Superior temporal gyrus (tissue), 1 donor: ENCODE results near the gene STARD8.
"Not testable (repeated sequence)": the region's sequence is repeated elsewhere in the genome, so short reads cannot be mapped to it uniquely, and the experiment has no call there.

ENCODE experiments used
- DNase-seq: peaks from one replicate; pipeline ENCODE4 v3.0.0-alpha.2; 2016; ENCODE audit errors: extremely low spot score

Gene STARD8, protein sequence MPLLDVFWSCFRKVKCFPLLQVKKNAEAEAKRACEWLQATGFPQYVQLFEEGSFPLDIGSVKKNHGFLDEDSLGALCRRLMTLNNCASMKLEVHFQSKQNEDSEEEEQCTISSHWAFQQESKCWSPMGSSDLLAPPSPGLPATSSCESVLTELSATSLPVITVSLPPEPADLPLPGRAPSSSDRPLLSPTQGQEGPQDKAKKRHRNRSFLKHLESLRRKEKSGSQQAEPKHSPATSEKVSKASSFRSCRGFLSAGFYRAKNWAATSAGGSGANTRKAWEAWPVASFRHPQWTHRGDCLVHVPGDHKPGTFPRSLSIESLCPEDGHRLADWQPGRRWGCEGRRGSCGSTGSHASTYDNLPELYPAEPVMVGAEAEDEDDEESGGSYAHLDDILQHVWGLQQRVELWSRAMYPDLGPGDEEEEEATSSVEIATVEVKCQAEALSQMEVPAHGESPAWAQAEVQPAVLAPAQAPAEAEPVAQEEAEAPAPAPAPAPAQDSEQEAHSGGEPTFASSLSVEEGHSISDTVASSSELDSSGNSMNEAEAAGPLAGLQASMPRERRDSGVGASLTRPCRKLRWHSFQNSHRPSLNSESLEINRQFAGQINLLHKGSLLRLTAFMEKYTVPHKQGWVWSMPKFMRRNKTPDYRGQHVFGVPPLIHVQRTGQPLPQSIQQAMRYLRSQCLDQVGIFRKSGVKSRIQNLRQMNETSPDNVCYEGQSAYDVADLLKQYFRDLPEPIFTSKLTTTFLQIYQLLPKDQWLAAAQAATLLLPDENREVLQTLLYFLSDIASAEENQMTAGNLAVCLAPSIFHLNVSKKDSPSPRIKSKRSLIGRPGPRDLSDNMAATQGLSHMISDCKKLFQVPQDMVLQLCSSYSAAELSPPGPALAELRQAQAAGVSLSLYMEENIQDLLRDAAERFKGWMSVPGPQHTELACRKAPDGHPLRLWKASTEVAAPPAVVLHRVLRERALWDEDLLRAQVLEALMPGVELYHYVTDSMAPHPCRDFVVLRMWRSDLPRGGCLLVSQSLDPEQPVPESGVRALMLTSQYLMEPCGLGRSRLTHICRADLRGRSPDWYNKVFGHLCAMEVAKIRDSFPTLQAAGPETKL

GRCh38 chrX:68647156-68647957, at the start of gene STARD8:
Gene STARD8 (plus strand): TSS chrX:68647666. CDS start chrX:68647883, 217 bp downstream.
- DNase-seq: no peak

- no peak for DNase-seq
Observed at GRCh38 chrX:68598841-68599240, 48.6 kb upstream of the STARD8 start.

GRCh38 chrX:68599256-68600152, 48.0 kb upstream of the STARD8 start:
- no peak for DNase-seq

GRCh38 chrX:68604216-68604615, 43.2 kb upstream of the STARD8 start:
- not testable (repeated sequence) for DNase-seq

GRCh38 chrX:68614733-68615132, 32.7 kb upstream of the STARD8 start:
- DNase-seq: not testable (repeated sequence)

- no peak for DNase-seq
Observed at GRCh38 chrX:68627986-68628385, 19.5 kb upstream of the STARD8 start.

- not testable (repeated sequence) for DNase-seq
Observed at GRCh38 chrX:68629936-68630335, 17.5 kb upstream of the STARD8 start.

GRCh38 chrX:68631336-68631735, 16.1 kb upstream of the STARD8 start:
- no peak for DNase-seq

DNA sequence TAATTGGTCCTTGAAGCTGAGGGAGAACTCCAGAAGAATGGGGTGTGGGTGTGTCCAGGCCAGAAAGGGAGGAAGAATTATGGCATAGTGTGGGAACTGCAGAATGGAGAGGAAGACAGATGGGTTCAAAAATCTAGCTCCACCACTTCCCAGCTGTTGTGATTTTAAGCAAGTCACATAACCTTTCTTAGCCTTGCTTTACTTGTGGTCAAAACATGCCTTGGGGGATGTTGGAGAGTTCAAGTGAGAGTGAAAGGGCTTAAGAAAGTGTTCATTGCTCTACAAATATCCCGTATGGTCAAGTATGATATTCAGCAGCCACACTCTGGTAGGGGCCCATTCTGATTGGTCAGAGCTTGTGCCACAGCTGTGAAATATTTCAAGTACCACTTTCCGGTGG, 15.0 kb upstream of the STARD8 start:
- no peak for DNase-seq

DNA sequence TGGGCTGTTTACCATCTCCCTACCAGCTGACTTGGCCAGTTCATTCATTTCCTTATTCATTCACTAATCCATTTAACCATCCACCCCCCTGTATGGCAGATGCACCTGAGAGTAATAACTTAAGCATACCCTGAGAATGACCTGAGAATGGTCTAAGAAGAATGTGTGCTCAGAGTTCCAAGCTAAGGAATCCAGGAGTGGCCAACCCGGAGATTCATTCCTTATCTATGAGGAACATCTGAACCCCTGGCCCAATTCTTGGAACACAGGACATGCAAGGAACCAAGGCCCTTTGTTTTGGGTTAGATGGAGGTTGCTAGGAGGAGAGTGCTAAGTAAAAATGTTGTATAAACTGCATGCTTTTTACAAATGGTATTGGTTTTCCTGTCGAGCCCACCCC, 13.5 kb upstream of the STARD8 start:
- DNase-seq: no peak

GRCh38 chrX:68634649-68635227, 12.7 kb upstream of the STARD8 start:
- no peak for DNase-seq

DNA sequence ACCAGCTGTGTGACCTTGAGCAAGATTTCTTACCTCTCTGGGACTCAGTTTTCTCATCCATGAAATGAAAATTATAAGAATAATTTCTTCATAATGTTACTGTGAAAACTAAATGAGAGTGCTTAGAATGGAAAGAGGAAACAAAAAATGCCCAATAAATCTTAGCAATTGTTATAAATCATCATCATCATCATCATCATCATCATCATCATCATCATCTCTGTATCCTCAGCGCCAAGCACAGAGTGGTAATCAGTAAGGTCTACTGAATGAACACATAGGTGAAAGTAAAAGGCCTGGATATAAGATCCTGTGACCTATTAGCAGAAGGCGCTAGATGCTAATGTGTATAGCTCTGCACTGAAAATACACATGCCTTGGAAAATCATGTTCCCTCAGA, 6.8 kb upstream of the STARD8 start:
- DNase-seq: no peak

DNA sequence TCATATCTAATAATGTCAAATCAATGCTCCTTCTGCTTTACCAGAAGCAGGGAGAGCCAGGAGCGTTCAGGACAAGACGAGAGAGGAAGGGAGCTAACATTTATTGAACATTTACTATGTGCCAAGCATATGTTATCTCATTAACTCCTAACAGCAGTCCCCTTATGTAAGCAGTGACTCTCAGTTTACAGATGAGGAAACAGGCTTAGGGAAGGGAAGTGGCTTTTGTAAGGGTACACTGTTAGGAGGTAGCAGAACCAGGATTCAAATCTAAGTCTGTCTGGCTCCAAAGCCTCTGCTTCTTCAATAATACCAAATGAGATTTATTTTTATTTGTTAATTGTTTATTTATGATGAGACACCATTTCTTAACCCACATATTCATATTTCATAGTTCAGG, 2.6 kb upstream of the STARD8 start:
- no peak for DNase-seq

DNA sequence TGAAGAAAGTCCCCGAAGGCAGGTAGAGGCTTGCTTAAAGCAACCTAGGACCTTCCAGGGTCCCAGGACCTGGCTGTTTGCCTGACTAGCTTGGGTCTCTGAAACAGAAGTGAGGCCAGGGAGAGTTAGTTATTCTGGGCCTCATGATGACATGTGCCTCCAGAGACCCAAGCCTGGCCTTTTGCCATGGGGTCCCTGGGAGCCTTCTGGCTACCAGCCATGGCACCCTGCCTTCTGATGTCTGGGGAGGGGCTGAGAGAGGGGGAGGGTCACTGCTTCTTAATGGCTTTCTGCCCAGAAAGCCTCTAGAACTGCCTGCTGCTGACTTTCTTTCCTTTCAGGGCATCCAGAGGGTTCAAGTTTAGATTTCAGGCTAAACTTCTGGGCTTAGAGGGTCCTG, 1.0 kb upstream of the STARD8 start:
- DNase-seq: no peak

DNA sequence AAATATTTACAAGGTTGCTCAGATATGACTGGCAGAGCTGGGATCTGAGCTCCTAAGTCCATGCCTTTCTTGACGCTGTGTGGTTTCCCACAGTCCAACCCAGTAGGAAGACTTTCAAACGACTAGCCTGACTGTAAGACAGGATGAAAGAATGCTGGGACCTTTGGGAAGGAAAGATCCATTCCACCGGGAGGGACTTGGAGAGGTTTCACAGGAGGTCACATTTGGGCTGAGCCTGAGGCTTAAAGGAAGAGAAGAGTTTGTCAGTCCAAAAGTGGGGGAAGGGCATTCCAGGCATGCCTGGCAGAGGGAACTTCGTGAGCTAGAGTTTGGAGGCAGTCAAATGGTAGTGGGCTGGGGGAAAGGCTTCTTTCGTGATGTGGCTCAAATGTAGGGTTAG, 1.5 kb downstream of the STARD8 start:
- DNase-seq: no peak

- DNase-seq: no peak
Observed at GRCh38 chrX:68650491-68650890, 3.0 kb downstream of the STARD8 start.

GRCh38 chrX:68651110-68651509, 3.6 kb downstream of the STARD8 start:
- DNase-seq: no peak

DNA sequence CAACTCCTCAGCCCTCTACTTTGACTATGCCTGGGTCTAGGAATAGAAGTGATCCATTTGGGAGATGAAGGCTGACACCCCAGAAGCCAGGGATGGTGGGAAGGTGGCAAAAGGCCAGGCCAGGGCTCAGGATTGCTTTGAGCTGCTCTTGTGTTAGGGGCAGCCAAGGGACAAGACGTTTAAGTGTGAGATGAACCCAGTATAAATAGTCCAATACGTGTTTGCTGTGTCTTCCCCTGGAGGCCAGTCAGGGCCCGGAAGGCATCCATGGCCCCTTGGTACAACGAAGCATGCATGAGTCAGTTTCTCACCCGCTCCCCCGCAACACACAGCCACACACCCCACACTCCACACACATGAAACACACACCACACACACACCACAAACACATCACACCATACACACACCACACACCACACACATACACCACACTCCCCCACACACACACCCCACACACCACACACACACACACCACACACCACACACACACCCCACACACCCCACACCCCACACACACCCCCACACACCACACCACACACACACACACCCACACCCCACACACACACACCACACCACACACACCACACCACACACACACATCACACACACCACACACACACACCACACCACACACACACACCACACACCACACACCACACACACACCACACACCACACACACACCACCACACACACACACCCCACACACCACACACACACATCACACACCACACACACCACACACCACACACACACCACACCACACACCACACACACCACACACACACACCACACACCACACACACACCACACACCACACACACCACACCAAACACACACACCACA, 5.1 kb downstream of the STARD8 start:
- DNase-seq: no peak

GRCh38 chrX:68654693-68655092, 7.2 kb downstream of the STARD8 start:
- no peak for DNase-seq
